ENCODE results near the gene C22orf31.
"Not testable (repeated sequence)": the region's sequence is repeated elsewhere in the genome, so short reads cannot be mapped to it uniquely, and the experiment has no call there.

The C22orf31 gene

GRCh38 chr22:29053048-29053702 is 8.5 kb downstream of the C22orf31 start:
- no peak for DNase-seq

DNA sequence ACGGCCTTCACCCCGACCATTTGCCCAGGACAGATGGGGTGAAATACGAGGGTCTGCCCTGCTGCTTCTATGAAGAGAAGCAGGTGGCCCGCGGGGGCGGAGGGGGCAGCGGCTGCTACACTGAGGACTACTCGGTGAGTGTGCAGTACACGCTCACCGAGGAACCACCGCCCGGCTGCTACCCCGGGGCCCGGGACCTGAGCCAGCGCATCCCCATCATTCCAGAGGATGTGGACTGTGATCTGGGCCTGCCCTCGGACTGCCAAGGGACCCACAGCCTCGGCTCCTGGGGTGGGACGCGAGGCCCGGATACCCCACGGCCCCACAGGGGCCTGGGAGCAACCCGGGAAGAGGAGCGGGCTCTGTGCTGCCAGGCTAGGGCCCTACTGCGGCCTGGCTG is 11.2 kb downstream of the C22orf31 start:
- DNase-seq: no peak

- no peak for DNase-seq
Measured at GRCh38 chr22:29049655-29050263, 11.9 kb downstream of the C22orf31 start.

- no peak for DNase-seq
Measured at GRCh38 chr22:29048822-29049654, 12.6 kb downstream of the C22orf31 start.

GRCh38 chr22:29044657-29045176 is 16.9 kb downstream of the C22orf31 start:
- no peak for DNase-seq

- no peak for DNase-seq
Measured at GRCh38 chr22:29043906-29044575, 17.6 kb downstream of the C22orf31 start.

GRCh38 chr22:29041408-29041807 is 20.2 kb downstream of the C22orf31 start:
- no peak for DNase-seq

- DNase-seq: peak; percentile 48
Measured at GRCh38 chr22:29040385-29041275, 21.0 kb downstream of the C22orf31 start.

- not testable (repeated sequence) for DNase-seq
Measured at GRCh38 chr22:29039684-29040083, 21.9 kb downstream of the C22orf31 start.

- peak; percentile 35 for DNase-seq
Measured at GRCh38 chr22:29039148-29039547, 22.5 kb downstream of the C22orf31 start.

DNA sequence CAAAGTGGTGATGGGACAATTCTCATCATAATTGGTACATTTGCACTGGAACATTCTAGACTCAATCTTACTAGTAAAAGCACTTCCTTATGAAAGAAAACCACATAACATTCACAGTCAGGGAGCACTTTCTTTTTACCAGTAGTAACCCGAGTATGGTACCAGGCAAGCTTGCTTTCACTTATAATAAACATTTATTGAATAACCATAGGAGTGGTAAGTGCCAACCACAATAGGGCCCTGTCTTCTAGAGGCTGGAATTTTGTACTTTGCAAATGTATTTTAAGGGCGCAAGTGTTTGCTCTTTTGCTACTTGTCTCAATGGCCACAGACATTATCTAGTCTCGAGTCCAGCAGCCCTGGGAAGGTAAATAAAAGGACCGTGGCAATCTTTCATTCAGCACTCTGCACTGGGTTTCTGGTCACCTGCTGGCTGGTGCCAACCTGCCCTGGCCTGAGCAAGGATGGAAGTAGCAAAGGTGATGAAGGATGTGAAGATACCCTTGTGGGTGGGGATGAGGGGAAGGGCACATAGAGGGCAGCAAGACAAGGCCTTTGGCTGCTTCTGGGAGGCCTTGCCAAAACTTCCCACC is 24.2 kb downstream of the C22orf31 start:
- DNase-seq: no peak

- DNase-seq: no peak
Measured at GRCh38 chr22:29032584-29032983, 29.0 kb downstream of the C22orf31 start.

GRCh38 chr22:29032014-29032475 is 29.6 kb downstream of the C22orf31 start:
- no peak for DNase-seq

GRCh38 chr22:29031227-29032011 is 30.2 kb downstream of the C22orf31 start:
- no peak for DNase-seq

GRCh38 chr22:29030618-29031226 is 30.9 kb downstream of the C22orf31 start:
- DNase-seq: peak; percentile 29

GRCh38 chr22:29030016-29030617 is 31.5 kb downstream of the C22orf31 start:
- DNase-seq: no peak

GRCh38 chr22:29029202-29030000 is 32.2 kb downstream of the C22orf31 start:
- DNase-seq: no peak

GRCh38 chr22:29028468-29028867 is 33.2 kb downstream of the C22orf31 start:
- DNase-seq: no peak

- DNase-seq: no peak
Measured at GRCh38 chr22:29026579-29026978, 35.1 kb downstream of the C22orf31 start.

Measured in NCI-H146 (cell line).